DOHH2 (cell line): ENCODE results near the gene BAZ1A.

Source experiments
- H3F3A ChIP-seq: fragments of 200-600 bp; sonication (generic), shearing (Covaris generic); 2 replicates; pipeline ENCODE4 v1.6.0; 2016; ENCODE audit warnings: antibody characterized with exemption, mild to moderate bottlenecking; ENCODE audit not compliant: control insufficient read depth, insufficient read depth
- H3K27ac ChIP-seq: fragments of 200-600 bp; sonication (generic); 2 replicates; pipeline ENCODE4 v1.5.1; 2014; ENCODE audit warnings: low read depth, mild to moderate bottlenecking, low read length, moderate library complexity
- H3K27me3 ChIP-seq: fragments of 200-600 bp; sonication (generic); 2 replicates; pipeline ENCODE4 v1.6.1; 2014; ENCODE audit warnings: mild to moderate bottlenecking, low read length, mixed read lengths; ENCODE audit not compliant: control insufficient read depth
- H3K36me3 ChIP-seq: fragments of 200-600 bp; sonication (generic); 2 replicates; pipeline ENCODE4 v1.6.1; 2014; ENCODE audit warnings: mild to moderate bottlenecking, low read length, moderate library complexity, mixed read lengths; ENCODE audit not compliant: control insufficient read depth
- H3K4me1 ChIP-seq: fragments of 200-600 bp; sonication (generic); 2 replicates; pipeline ENCODE4 v1.6.1; 2014; ENCODE audit warnings: mild to moderate bottlenecking, low read length, mixed read lengths; ENCODE audit not compliant: control insufficient read depth
- H3K4me2 ChIP-seq: fragments of 200-600 bp; sonication (generic); 2 replicates; pipeline ENCODE4 v1.6.0; 2014; ENCODE audit warnings: mild to moderate bottlenecking, low read length, moderate library complexity
- H3K4me3 ChIP-seq: fragments of 200-600 bp; sonication (generic); 2 replicates; pipeline ENCODE4 v1.5.1; 2014; ENCODE audit warnings: mild to moderate bottlenecking, low read length, mixed read lengths
- H3K79me2 ChIP-seq: fragments of 200-600 bp; sonication (generic); 2 replicates; pipeline ENCODE4 v1.6.1; 2014; ENCODE audit warnings: mild to moderate bottlenecking, low read length, mixed read lengths; ENCODE audit not compliant: control insufficient read depth
- H3K9me2 ChIP-seq: fragments of 200-600 bp; sonication (generic); replicated peaks from 2 replicates; pipeline ENCODE4 v1.6.1; 2014; ENCODE audit warnings: mild to moderate bottlenecking, low read length, mixed read lengths; ENCODE audit not compliant: control insufficient read depth
- H3K9me3 ChIP-seq: fragments of 200-600 bp; sonication (generic); 2 replicates; pipeline ENCODE4 v1.6.1; 2014; ENCODE audit warnings: antibody characterized with exemption, low read length, mixed read lengths; ENCODE audit not compliant: control insufficient read depth, insufficient read depth
- H4K20me1 ChIP-seq: fragments of 200-600 bp; sonication (generic); 2 replicates; pipeline ENCODE4 v1.6.0; 2014; ENCODE audit warnings: low read depth, mild to moderate bottlenecking, antibody characterized with exemption, low read length, moderate library complexity; ENCODE audit not compliant: control insufficient read depth, insufficient read depth
- CTCF ChIP-seq: fragments of 200-600 bp; sonication (generic); IDR thresholded peaks from one replicate; pipeline ENCODE4 v1.5.1; 2014; ENCODE audit warnings: antibody characterized with exemption, mild to moderate bottlenecking, low read depth, low read length; ENCODE audit not compliant: poor library complexity, severe bottlenecking
- EZH2phosphoT487 ChIP-seq: fragments of 200-600 bp; sonication (generic); IDR thresholded peaks from 2 replicates; pipeline ENCODE4 v1.6.1; 2017; ENCODE audit warnings: borderline replicate concordance, mild to moderate bottlenecking, antibody characterized with exemption, low read length, moderate library complexity, mixed read lengths

BAZ1A gene

GRCh38 chr14:34843011-34843554 lies 32.1 kb downstream of the BAZ1A start:
- peaks cover 86% of the 10 kb centered on the region for H3K79me2 ChIP-seq
- H3K4me2 ChIP-seq = no peak overlapping the region
- H3K4me1 ChIP-seq = no peaks in the 10 kb centered on the region
- no peaks in the 10 kb centered on the region for H3K27me3 ChIP-seq
- no peaks in the 10 kb centered on the region for H3K9me3 ChIP-seq
- no peaks in the 10 kb centered on the region for H3K9me2 ChIP-seq
- TF ChIP-seq CTCF = no peak
- no peak for TF ChIP-seq EZH2phosphoT487
- H4K20me1 ChIP-seq = peaks cover 4% of the 10 kb centered on the region; the same call in 1 of the 2 replicates
- H3F3A ChIP-seq = peaks cover 8% of the 10 kb centered on the region; the same call in 1 of the 2 replicates
- H3K4me3 ChIP-seq = no peak overlapping the region
- no peak overlapping the region for H3K27ac ChIP-seq
- peaks cover 77% of the 10 kb centered on the region for H3K36me3 ChIP-seq

- Histone ChIP-seq H3K9me2 (no peaks in the 10 kb centered on the region), H3K4me3 (no peak overlapping the region), H3K27me3 (no peaks in the 10 kb centered on the region), H3K4me2 (no peak overlapping the region), H3K36me3 (peaks cover 60% of the 10 kb centered on the region), H3K27ac (no peak overlapping the region), H3K9me3 (no peaks in the 10 kb centered on the region), H4K20me1 (peaks cover 7% of the 10 kb centered on the region; the same call in 1 of the 2 replicates), H3K4me1 (peaks cover 4% of the 10 kb centered on the region; the same call in 1 of the 2 replicates), H3K79me2 (peaks cover 91% of the 10 kb centered on the region), H3F3A (peaks cover 8% of the 10 kb centered on the region)
- TF ChIP-seq EZH2phosphoT487 (no peak), CTCF (no peak)
Observed at GRCh38 chr14:34837801-34838322, 37.3 kb downstream of the BAZ1A start.

DNA sequence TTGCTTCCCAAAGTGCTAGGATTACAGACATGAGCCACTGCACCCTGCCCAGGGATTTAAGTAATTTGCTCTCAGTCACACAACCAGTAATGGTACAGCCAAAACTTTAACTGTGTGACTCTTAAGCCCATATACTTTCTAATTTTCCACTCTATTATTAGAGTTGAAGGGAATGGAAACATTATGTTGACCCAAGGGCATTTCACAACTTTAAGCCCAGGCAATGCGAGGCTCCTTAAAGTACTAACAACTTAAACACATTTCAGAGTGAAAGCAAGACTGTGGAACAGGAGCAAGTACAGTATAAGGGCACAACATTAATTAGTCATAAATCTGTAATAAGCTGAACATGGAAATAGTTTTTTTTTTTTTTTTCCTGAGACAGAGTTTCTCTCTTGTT lies 39.8 kb downstream of the BAZ1A start:
- Histone ChIP-seq H3K36me3 (peaks cover 58% of the 10 kb centered on the region), H3K79me2 (peaks cover 93% of the 10 kb centered on the region), H3K4me1 (peaks cover 4% of the 10 kb centered on the region; the same call in 1 of the 2 replicates), H3K9me3 (no peaks in the 10 kb centered on the region), H3K9me2 (no peaks in the 10 kb centered on the region), H3K4me2 (no peak overlapping the region), H4K20me1 (peaks cover 4% of the 10 kb centered on the region), H3K4me3 (no peak overlapping the region), H3F3A (peaks cover 11% of the 10 kb centered on the region), H3K27ac (no peak overlapping the region), H3K27me3 (no peaks in the 10 kb centered on the region)
- TF ChIP-seq CTCF (no peak), EZH2phosphoT487 (no peak)
